HFF-Myc (cell line): Measurements from ENCODE around the gene SCAPER.
"Not testable (repeated sequence)": the region's sequence is repeated elsewhere in the genome, so short reads cannot be mapped to it uniquely, and the experiment has no call there.

ENCODE experiments used
- DNase-seq: peaks from one replicate; pipeline ENCODE4 v3.0.0-alpha.2; 2011; ENCODE audit warnings: low read depth; ENCODE audit errors: extremely low read depth
- H3K4me3 ChIP-seq: replicated peaks from 2 replicates; pipeline ENCODE4 v1.5.1; 2011; ENCODE audit warnings: low read depth, mild to moderate bottlenecking, control low read depth, low read length
- CTCF ChIP-seq: IDR thresholded peaks from 2 replicates; pipeline ENCODE4 v1.5.1; 2012; ENCODE audit warnings: mild to moderate bottlenecking, low read depth, low read length, control low read depth; ENCODE audit errors: missing control alignments

The SCAPER gene

GRCh38 chr15:76730262-76730661 is 174.9 kb downstream of the SCAPER start:
- TF ChIP-seq CTCF: no peak
- no peak for DNase-seq
- H3K4me3 ChIP-seq: no peak overlapping the region

- no peak for DNase-seq
- H3K4me3 ChIP-seq: no peak overlapping the region
- TF ChIP-seq CTCF: no peak
Observed at GRCh38 chr15:76718863-76719262, 186.3 kb downstream of the SCAPER start.

GRCh38 chr15:76714950-76715349 is 190.2 kb downstream of the SCAPER start:
- no peak for DNase-seq
- TF ChIP-seq CTCF: no peak
- no peak overlapping the region for H3K4me3 ChIP-seq

- no peak for DNase-seq
- no peak for TF ChIP-seq CTCF
- no peak overlapping the region for H3K4me3 ChIP-seq
Observed at GRCh38 chr15:76711351-76711827, 193.8 kb downstream of the SCAPER start.

GRCh38 chr15:76704032-76704431 is 201.1 kb downstream of the SCAPER start:
- not testable (repeated sequence) for H3K4me3 ChIP-seq, DNase-seq

GRCh38 chr15:76696840-76697239 is 208.3 kb downstream of the SCAPER start:
- TF ChIP-seq CTCF: no peak
- DNase-seq: no peak
- no peak overlapping the region for H3K4me3 ChIP-seq

- DNase-seq: not testable (repeated sequence)
Observed at GRCh38 chr15:76692546-76692945, 212.6 kb downstream of the SCAPER start.

GRCh38 chr15:76687592-76687991 is 217.5 kb downstream of the SCAPER start:
- not testable (repeated sequence) for H3K4me3 ChIP-seq, DNase-seq

More at GRCh38 chr15:76692546-76692945, 212.6 kb downstream of the SCAPER start:
- not testable (repeated sequence) for H3K4me3 ChIP-seq
